HCT116 (cell line): ENCODE data around the gene SLC14A1.

ENCODE experiments used
- EGR1 ChIP-seq: IDR thresholded peaks from 2 replicates; pipeline ENCODE4 v1.6.1; 2012; ENCODE audit warnings: low read depth
- TF ChIP-seq, protein P1 (sequence below), 3 experiments: fragments of 200-600 bp in 1 of 3; sonication (generic) in 1 of 3; IDR thresholded peaks in 2 of 3; conservative IDR thresholded peaks in 1 of 3; 2 replicates each; pipeline ENCODE4 v1.5.1; 2012 to 2017; ENCODE audit warnings: low read depth in 2 of 3, low read length in 2 of 3, antibody characterized with exemption in 1 of 3, borderline replicate concordance in 1 of 3, control low read depth in 1 of 3, mild to moderate bottlenecking in 1 of 3, mixed read lengths in 1 of 3, mixed run types in 1 of 3, moderate library complexity in 1 of 3; ENCODE audit not compliant: insufficient read depth in 1 of 3
- TF ChIP-seq, protein P2 (sequence below): IDR thresholded peaks from 2 replicates; pipeline ENCODE4 v1.6.1; 2012; ENCODE audit warnings: low read depth

DNA sequence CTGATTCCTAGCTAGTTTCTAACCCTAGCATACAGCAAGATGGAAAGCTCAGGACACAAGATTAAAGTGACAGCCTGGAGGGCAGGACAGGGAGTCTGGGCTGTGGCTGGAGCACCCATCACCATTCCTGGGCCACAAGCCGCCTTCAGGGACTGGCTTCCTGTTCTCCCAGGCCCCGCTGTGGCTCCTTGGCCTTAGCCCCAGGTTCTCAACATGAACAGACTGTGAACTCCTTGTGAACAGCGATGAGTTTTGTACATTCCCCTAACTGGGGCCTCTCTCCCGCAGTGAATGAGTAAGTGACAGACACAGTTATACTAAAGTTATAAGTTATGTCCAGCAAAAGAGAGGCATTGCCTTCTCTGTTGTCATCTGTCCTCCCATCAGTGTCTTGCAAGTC is 35.9 kb upstream of the SLC14A1 start:
- TF ChIP-seq, protein P1, sequence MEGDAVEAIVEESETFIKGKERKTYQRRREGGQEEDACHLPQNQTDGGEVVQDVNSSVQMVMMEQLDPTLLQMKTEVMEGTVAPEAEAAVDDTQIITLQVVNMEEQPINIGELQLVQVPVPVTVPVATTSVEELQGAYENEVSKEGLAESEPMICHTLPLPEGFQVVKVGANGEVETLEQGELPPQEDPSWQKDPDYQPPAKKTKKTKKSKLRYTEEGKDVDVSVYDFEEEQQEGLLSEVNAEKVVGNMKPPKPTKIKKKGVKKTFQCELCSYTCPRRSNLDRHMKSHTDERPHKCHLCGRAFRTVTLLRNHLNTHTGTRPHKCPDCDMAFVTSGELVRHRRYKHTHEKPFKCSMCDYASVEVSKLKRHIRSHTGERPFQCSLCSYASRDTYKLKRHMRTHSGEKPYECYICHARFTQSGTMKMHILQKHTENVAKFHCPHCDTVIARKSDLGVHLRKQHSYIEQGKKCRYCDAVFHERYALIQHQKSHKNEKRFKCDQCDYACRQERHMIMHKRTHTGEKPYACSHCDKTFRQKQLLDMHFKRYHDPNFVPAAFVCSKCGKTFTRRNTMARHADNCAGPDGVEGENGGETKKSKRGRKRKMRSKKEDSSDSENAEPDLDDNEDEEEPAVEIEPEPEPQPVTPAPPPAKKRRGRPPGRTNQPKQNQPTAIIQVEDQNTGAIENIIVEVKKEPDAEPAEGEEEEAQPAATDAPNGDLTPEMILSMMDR (IDR thresholded peaks at IDR 0.05 in 2 of 3, conservative IDR thresholded peaks at IDR 0.05 in 1 of 3; ENCODE audit: borderline replicate concordance in 1 of 3, insufficient read depth in 1 of 3, low read depth in 2 of 3, low read length in 2 of 3): no peak
- TF ChIP-seq EGR1: no peak
- TF ChIP-seq, protein P2, sequence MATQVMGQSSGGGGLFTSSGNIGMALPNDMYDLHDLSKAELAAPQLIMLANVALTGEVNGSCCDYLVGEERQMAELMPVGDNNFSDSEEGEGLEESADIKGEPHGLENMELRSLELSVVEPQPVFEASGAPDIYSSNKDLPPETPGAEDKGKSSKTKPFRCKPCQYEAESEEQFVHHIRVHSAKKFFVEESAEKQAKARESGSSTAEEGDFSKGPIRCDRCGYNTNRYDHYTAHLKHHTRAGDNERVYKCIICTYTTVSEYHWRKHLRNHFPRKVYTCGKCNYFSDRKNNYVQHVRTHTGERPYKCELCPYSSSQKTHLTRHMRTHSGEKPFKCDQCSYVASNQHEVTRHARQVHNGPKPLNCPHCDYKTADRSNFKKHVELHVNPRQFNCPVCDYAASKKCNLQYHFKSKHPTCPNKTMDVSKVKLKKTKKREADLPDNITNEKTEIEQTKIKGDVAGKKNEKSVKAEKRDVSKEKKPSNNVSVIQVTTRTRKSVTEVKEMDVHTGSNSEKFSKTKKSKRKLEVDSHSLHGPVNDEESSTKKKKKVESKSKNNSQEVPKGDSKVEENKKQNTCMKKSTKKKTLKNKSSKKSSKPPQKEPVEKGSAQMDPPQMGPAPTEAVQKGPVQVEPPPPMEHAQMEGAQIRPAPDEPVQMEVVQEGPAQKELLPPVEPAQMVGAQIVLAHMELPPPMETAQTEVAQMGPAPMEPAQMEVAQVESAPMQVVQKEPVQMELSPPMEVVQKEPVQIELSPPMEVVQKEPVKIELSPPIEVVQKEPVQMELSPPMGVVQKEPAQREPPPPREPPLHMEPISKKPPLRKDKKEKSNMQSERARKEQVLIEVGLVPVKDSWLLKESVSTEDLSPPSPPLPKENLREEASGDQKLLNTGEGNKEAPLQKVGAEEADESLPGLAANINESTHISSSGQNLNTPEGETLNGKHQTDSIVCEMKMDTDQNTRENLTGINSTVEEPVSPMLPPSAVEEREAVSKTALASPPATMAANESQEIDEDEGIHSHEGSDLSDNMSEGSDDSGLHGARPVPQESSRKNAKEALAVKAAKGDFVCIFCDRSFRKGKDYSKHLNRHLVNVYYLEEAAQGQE: no peak
